ENCODE results near the gene CCDC51.
"Not testable (repeated sequence)": the region's sequence is repeated elsewhere in the genome, so short reads cannot be mapped to it uniquely, and the experiment has no call there.

The CCDC51 gene

DNA sequence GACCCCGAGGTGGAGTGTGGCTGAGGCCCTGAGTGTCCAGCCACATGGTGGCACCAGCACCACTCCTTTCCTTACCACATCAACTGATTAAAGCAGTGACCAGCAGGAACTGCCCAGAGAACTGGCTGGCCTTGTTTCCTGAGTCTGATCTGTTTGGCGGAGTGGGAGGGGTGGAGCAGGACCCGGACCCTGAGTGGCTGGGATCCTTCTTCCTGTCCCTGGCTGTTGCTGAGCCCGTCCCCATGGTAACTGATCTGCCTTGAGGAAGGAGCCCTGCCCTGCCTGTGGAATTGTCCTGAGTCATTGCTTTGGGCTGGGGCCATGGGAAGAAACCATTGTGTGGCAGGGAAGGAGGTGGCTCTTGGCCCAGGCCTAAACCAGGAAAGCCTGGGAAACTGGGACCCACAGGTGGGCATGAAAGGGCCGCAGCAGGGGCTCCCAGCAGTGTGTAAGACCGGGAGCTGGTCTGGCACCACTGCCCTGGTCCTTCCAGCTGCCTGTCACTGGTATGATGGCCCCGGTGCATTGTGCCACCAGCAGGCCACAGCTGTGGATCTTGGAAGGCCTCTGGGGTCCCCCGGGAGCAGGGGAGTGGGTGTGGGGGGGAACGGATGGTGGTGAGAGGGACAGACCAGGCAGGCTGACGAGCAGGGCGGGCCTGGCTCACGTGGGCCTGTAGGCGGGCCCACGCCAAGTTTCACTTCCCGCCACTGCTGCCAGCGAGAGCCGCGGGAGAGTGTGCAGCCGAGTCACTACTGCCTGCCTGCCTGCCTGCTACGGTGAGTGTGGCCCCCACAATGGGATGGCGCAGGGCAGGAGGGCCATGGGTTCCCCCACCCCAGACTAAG lies 25.8 kb upstream of the CCDC51 start:
- peak; percentile 75 to 78 for DNase-seq (ENCODE audit: low read depth in 2 of 2)

GRCh38 chr3:48465237-48465530 lies 25.3 kb upstream of the CCDC51 start:
- no peak for DNase-seq (ENCODE audit: low read depth in 2 of 2)

DNA sequence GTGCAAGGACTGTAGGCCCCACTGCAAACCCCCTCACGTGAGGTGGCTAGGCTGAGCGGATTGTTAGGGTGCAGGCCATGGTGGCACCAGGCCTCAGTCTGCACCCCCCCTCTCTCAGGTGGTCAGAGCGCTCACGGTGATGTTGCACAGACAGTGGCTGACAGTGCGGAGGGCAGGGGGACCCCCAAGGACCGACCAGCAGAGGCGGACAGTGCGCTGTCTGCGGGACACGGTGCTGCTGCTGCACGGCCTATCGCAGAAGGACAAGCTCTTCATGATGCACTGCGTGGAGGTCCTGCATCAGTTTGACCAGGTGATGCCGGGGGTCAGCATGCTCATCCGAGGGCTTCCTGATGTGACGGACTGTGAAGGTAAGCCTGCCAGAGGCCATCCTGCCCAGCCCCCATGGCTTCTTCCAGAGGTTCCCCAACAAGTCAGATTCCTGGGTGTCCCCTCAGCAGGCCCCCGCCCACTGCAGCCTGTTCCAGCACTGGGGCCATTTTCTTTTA lies 24.8 kb upstream of the CCDC51 start:
- DNase-seq (ENCODE audit: low read depth in 2 of 2) = no peak

- DNase-seq (ENCODE audit: low read depth in 2 of 2) = no peak
These were observed 23.8 kb upstream of the CCDC51 start for GRCh38 chr3:48463703-48464102.

GRCh38 chr3:48461767-48462166 lies 21.8 kb upstream of the CCDC51 start:
- DNase-seq (ENCODE audit: low read depth in 2 of 2) = not testable (repeated sequence)

DNA sequence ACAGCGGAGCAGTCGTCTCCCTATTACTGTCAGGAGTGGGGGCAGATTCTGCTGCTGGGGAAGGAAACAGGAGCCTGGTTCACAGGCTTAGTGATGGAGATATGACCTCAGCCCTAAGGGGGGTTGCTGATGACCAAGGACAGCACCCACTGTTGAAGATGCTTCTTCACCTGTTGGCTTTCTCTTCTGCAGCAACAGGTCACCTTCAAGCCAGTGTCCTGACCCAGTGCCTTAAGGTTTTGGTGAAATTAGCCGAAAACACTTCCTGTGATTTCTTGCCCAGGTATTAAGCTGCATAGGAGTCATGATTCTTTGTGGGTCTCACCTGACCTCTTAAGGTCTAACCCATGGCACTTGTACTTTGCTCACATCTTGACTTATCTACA lies 20.6 kb upstream of the CCDC51 start:
- DNase-seq (ENCODE audit: low read depth in 2 of 2) = no peak

DNA sequence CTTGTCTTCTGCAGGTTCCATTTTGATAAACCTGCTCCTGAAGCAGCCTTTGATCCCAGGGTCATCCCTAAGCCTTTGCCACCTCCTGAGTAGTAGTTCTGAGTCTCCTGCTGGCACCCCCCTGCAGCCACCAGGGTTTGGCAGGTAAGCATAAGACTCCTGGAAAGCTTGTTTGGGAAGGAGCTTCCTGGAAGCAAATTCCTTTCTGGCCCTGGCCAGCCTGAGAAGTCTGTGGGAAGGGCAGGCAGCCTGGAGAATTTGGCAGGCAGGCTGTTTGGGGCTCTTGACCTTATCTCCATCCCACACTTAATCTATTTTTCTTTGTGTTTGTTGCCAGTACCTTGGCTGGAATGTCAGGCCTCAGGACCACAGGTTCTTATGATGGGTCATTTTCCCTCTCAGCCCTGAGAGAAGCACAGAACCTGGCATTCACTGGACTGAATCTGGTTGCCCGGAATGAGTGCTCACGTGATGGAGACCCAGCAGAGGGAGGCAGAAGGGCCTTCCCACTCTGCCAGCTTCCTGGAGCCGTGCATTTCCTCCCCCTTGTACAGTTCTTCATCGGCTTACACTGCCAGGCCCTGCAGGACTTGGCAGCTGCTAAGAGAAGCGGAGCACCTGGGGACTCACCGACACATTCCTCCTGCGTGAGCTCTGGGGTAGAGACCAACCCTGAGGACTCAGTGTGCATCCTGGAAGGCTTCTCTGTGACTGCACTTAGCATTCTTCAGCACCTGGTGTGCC lies 20.0 kb upstream of the CCDC51 start:
- no peak for DNase-seq (ENCODE audit: low read depth in 2 of 2)

DNA sequence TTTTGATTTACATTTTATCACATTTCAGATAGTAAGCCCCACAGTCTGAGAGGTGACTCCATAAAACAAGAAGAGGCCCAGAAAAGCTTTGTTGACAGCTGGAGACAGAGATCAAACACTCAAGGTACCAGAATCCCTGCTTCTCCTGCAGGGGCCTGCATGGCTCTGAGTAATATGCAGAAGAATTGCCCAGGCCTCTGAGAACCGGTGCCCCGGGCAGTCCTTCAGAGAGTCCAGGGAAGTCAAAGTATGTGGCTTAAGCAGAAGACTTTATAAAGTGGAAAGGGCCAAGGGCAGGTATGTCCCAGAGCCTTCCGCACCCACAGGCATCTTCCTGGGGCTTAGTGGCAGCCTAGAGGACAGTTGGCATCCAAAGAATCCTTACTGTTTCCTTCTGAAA lies 19.4 kb upstream of the CCDC51 start:
- no peak for DNase-seq (ENCODE audit: low read depth in 2 of 2)

- no peak for DNase-seq (ENCODE audit: low read depth in 2 of 2)
These were observed 16.5 kb upstream of the CCDC51 start for GRCh38 chr3:48456456-48456855.

GRCh38 chr3:48451270-48451669 lies 11.4 kb upstream of the CCDC51 start:
- DNase-seq (ENCODE audit: low read depth in 2 of 2) = no peak

DNA sequence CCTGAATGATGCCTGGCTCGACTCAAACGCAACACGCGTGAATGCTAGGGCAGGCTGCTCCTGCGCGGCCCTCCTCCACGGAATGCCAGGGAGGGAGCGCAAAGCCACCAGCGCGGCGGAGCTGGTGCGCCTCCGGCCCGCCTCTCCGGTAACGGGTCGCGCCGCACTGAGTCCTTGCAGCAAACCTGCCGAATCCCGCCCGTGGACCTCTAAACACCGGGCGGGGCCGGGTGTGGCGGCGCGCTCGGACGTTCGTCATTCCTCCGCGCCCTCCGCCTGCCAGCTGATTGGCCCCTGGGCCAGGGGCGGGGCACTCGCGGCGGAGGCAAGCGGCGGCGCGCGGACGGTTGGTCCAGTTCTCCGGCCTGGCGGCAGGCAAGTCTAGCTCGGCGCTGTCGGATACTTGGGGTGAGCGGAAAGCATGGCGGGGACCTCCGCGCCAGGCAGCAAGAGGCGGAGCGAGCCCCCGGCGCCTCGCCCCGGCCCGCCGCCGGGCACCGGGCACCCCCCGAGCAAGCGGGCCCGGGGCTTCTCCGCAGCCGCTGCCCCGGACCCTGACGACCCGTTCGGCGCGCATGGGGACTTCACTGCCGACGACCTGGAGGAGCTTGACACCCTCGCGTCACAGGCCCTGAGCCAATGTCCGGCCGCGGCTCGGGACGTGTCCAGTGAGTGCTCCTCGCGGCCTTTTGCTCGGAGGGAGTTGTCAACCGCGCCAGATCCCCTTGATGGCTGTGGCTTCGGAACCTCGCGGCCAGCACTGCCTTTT lies 6.7 kb upstream of the CCDC51 start, which contains the start of gene ATRIP:
ATRIP (plus strand) TSS at position 313 of the 769 bp plus-strand sequence; CDS start at position 422, 109 bp downstream.
- peak; percentile 85 to 88 for DNase-seq (ENCODE audit: low read depth in 2 of 2)

DNA sequence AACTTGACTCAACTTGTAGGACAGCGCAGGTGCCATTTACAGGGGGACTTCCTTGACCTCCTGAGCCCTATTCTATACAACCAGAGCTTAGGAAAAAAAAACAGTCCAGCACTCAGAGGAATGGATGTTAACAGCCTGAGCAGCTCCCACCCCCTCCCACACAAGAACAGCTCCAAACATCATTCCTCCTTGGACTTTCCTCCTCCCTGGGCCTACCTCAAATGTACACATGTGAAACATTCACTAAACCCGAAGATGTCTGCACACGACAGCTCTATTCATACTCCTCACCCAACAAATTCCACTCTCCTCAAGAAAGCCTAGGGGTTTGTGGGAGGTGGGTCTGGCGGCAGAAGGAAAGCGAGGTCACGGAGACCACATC lies 6.1 kb upstream of the CCDC51 start:
- DNase-seq (ENCODE audit: low read depth in 2 of 2) = no peak

GRCh38 chr3:48445277-48445882 lies 5.5 kb upstream of the CCDC51 start:
- no peak for DNase-seq (ENCODE audit: low read depth in 2 of 2)

DNA sequence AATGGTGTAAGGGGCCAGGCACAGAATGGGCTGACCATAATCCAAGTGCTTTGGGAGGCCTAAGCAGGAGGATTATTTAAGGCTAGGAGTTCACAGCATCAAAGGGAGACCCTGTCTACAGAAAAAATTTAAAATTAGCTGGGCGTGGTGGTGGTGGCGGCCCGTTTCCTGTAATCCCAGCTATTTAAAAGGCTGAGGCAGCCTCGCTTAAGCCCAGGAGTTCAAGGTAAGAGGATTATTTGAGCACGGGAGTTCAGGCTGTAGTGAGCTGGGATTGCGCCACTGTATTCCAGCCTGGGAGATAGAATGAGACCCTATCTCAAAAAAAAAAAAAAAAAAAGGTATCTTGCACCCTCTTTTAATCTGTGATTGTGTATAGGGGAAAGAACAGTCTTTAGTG lies 2.0 kb upstream of the CCDC51 start:
- no peak for DNase-seq (ENCODE audit: low read depth in 2 of 2)

- DNase-seq (ENCODE audit: low read depth in 2 of 2) = no peak
These were observed 655 bp upstream of the CCDC51 start for GRCh38 chr3:48440590-48440958.

DNA sequence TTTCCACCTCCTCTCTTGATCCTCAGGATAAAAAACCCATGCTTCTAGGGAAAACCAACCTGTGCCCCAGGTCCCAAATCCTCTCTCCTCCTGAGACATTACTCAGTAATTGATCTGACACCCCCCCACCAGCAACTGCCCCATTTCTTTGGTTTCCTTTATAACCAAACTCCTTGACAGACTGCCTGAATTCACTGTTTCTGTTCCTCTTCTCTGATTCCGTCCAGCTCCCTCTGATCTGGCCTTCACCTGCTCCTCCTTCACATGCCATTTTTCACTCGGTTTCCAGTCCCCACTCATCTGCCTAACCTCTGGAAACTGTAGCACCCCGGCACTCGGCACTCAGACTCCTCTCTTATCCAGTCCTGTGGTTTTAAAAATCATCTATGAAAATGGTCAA lies 2.1 kb downstream of the CCDC51 start:
- DNase-seq (ENCODE audit: low read depth in 2 of 2) = no peak

DNA sequence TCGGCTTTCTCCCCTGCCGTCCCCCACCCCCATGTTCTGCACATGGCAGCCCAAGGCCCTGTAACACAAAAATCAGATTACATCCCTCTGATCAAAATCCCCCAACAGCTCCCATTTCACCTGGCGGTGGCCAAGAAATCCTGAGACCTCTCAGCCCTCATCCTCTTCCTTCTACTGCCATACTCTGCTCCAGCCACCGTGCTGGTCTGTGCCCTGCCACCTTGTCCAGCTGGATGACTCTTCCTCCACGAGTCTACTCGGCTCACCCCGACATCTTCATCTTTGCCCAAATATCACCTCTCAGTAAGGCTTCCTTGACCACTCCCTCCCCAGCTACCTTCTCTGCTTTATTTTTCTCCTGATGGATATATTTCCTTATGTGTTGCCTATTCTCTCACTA lies 3.1 kb downstream of the CCDC51 start:
- DNase-seq (ENCODE audit: low read depth in 2 of 2) = no peak

DNA sequence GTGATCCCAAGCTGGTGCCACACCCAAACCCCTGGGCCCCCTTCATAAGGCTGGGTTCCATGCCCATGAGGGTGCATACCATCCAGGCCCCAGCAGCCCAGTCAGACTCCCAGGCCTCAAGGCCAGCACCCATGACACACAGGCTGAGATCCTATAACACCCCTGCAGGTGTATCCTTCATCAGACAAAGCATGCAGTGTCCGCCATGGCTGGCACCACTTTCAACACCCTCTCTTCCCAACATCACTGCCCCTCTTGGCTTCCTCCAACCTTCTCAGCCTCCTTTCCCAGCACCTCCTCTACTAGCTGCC lies 3.5 kb downstream of the CCDC51 start:
- no peak for DNase-seq (ENCODE audit: low read depth in 2 of 2)

DNA sequence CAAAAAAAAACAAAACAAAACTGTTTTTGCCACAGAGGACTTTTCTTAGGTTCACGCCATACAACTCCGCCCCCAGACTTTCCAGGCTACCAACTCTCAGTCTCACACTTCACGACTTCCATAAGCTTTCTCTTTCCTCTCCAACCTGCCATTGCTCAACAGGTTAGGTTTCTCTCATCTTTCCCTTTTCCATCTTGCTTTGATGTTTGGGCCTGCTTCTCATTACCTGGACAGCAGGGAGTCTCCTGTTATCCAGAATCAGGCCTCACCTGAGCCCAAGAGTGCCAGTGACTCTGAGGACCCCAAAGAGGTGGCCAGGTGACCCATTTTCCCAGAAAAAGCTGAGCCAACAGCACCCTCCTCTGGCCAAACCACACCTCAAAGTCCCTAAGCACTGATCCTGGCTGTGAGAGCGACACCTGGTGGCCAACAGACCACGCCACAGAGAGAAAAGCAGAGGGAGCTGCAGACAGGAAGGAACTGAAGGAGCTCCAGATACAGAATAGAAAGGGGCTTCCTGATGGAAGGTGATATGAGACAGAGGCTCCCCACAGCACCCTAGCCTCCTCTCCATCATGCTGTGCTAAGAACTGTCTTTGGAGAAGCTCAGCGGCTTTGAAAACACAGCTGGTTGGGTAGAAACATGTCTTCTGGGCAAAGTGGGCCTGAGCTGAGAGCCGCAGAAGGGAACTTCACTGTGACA lies 4.0 kb downstream of the CCDC51 start:
- peak; percentile 66 to 67 for DNase-seq (ENCODE audit: low read depth in 2 of 2)

DNA sequence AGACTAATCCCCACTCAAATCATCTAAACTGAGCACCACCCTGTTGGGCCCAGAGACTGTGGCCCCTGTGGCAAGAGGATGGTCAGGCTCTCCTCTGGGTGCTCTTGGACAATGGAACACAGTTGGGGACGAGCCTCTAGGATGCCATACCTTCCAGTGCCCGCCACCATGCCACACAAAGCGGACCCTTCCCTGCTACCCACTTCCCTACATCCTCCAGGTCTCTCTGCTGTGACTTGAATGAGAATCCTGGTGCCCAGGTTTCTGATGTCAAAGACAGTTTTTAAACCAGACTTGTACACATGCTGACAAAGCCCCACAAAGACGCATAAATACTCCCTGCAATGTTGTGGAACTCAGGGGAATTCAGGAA lies 4.7 kb downstream of the CCDC51 start:
- DNase-seq (ENCODE audit: low read depth in 2 of 2) = no peak

DNA sequence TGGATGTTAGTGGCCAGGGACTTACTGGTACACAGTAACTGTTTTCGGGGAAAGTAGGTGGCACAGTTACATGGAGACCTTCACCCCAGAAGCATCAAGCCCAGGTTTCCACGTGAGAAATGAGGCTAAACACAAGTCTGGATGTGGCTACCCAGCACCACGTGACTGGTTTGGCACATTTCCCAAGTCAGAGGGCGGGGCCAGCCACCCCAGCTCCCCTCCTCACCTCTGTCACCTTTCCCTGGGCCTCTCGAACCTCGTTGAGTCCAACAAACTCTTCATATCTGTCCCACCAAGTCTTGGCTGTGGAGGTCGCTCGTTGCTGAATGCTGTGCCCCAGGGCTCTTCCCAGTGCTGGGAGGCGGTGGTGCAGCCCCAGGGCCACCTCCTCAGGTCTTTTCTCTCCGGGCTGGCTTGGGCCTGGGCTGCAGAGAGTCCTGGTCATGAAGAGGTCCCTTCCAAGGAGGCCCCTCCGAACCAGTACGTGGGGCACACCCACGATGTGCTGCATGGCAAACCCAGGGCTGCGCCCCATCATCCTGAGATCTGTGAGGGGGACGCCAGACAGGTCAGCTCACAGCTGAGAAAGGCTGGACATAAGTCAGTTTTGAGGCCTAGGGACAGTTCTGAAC lies 5.2 kb downstream of the CCDC51 start:
- DNase-seq (ENCODE audit: low read depth in 2 of 2) = no peak

All from stimulated activated CD8-positive, alpha-beta memory T cell treated with anti-CD3 and anti-CD28 coated beads, Interleukin-15, amount 100 ng/mL, for 48 hours (primary cell).